ENCODE results near the gene DIAPH1. TPM values are rescaled to one million over a fixed set of nuclear protein-coding genes. Genes with fewer than 3 reads are reported as not detected.

DIAPH1 gene
- total and polyA plus RNA-seq, 4 donors, result 51.5 to 74.7 (median 70.9) TPM

GRCh38 chr5:141523991-141524390 is 94.8 kb downstream of the DIAPH1 start:
- DNase-seq (ENCODE audit: low spot score), result no peak
- peaks cover 4 to 36% (median 31%) of the 10 kb centered on the region in 4 donors for H3K4me1 ChIP-seq (ENCODE audit: control insufficient read depth in 4 of 4, insufficient read depth in 4 of 4, low read length in 3 of 4)
- no peaks in the 10 kb centered on the region for H3K27me3 ChIP-seq (ENCODE audit: control insufficient read depth in 4 of 4, insufficient read depth in 4 of 4, low read length in 3 of 4)
- peaks cover 4 to 51% (median 45%) of the 10 kb centered on the region in 4 donors for H3K36me3 ChIP-seq (ENCODE audit: control insufficient read depth in 4 of 4, insufficient read depth in 3 of 4, low read depth in 1 of 4, low read length in 3 of 4)
- no peak for TF ChIP-seq HNF4A (conservative IDR thresholded peaks at IDR 0.05)
- H3K9me3 ChIP-seq (ENCODE audit: control insufficient read depth in 4 of 4, low read length in 3 of 4), result no peaks in the 10 kb centered on the region
- no peak overlapping the region for H3K4me3 ChIP-seq (ENCODE audit: low read depth in 1 of 3, low read length in 3 of 3)
- no peak overlapping the region for H3K9ac ChIP-seq (ENCODE audit: low read depth in 1 of 2, low read length in 2 of 2)
- no peak overlapping the region for H3K27ac ChIP-seq (ENCODE audit: low read depth in 1 of 2, low read length in 2 of 2)
- WGBS, result 93% methylated on average over 8 of the region's 8 CpGs

- H3K36me3 ChIP-seq (ENCODE audit: control insufficient read depth in 4 of 4, insufficient read depth in 3 of 4, low read depth in 1 of 4, low read length in 3 of 4), result peaks cover 9 to 56% (median 53%) of the 10 kb centered on the region in 4 donors
- H3K27me3 ChIP-seq (ENCODE audit: control insufficient read depth in 4 of 4, insufficient read depth in 4 of 4, low read length in 3 of 4), result no peaks in the 10 kb centered on the region
- peaks cover 4 to 26% (median 21%) of the 10 kb centered on the region in 4 donors for H3K4me1 ChIP-seq (ENCODE audit: control insufficient read depth in 4 of 4, insufficient read depth in 4 of 4, low read length in 3 of 4)
- 54% methylated on average over 2 of the region's 2 CpGs for WGBS
- DNase-seq (ENCODE audit: low spot score), result no peak
- H3K9me3 ChIP-seq (ENCODE audit: control insufficient read depth in 4 of 4, low read length in 3 of 4), result no peaks in the 10 kb centered on the region
- H3K4me3 ChIP-seq (ENCODE audit: low read depth in 1 of 3, low read length in 3 of 3), result no peak overlapping the region
- H3K27ac ChIP-seq (ENCODE audit: low read depth in 1 of 2, low read length in 2 of 2), result no peak overlapping the region
- TF ChIP-seq SP1 (IDR thresholded peaks at IDR 0.05), result no peak
- TF ChIP-seq JUND (IDR thresholded peaks at IDR 0.05), result no peak
- no peak for TF ChIP-seq NR2F2 (IDR thresholded peaks at IDR 0.05)
- TF ChIP-seq FOXA2 (IDR thresholded peaks at IDR 0.05), result no peak
- no peak for TF ChIP-seq ZBTB33 (IDR thresholded peaks at IDR 0.05)
- TF ChIP-seq RXRA (IDR thresholded peaks at IDR 0.05), result no peak
- no peak for TF ChIP-seq GABPA (IDR thresholded peaks at IDR 0.05 in 1 of 2, conservative IDR thresholded peaks at IDR 0.05 in 1 of 2)
- TF ChIP-seq EGR1 (IDR thresholded peaks at IDR 0.05; ENCODE audit: low read depth in 2 of 2), result no peak
- TF ChIP-seq HNF4A (conservative IDR thresholded peaks at IDR 0.05), result no peak
- no peak for TF ChIP-seq CTCF (IDR thresholded peaks at IDR 0.05; ENCODE audit: low read depth, low read length, missing input control)
- TF ChIP-seq, protein P1, sequence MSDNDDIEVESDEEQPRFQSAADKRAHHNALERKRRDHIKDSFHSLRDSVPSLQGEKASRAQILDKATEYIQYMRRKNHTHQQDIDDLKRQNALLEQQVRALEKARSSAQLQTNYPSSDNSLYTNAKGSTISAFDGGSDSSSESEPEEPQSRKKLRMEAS (IDR thresholded peaks at IDR 0.05), result no peak
- no peak for TF ChIP-seq HNF4G (IDR thresholded peaks at IDR 0.05)
- TF ChIP-seq YY1 (IDR thresholded peaks at IDR 0.05), result no peak
- TF ChIP-seq, protein P2, sequence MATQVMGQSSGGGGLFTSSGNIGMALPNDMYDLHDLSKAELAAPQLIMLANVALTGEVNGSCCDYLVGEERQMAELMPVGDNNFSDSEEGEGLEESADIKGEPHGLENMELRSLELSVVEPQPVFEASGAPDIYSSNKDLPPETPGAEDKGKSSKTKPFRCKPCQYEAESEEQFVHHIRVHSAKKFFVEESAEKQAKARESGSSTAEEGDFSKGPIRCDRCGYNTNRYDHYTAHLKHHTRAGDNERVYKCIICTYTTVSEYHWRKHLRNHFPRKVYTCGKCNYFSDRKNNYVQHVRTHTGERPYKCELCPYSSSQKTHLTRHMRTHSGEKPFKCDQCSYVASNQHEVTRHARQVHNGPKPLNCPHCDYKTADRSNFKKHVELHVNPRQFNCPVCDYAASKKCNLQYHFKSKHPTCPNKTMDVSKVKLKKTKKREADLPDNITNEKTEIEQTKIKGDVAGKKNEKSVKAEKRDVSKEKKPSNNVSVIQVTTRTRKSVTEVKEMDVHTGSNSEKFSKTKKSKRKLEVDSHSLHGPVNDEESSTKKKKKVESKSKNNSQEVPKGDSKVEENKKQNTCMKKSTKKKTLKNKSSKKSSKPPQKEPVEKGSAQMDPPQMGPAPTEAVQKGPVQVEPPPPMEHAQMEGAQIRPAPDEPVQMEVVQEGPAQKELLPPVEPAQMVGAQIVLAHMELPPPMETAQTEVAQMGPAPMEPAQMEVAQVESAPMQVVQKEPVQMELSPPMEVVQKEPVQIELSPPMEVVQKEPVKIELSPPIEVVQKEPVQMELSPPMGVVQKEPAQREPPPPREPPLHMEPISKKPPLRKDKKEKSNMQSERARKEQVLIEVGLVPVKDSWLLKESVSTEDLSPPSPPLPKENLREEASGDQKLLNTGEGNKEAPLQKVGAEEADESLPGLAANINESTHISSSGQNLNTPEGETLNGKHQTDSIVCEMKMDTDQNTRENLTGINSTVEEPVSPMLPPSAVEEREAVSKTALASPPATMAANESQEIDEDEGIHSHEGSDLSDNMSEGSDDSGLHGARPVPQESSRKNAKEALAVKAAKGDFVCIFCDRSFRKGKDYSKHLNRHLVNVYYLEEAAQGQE (IDR thresholded peaks at IDR 0.05), result no peak
- TF ChIP-seq, protein P3, sequence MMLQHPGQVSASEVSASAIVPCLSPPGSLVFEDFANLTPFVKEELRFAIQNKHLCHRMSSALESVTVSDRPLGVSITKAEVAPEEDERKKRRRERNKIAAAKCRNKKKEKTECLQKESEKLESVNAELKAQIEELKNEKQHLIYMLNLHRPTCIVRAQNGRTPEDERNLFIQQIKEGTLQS (IDR thresholded peaks at IDR 0.05), result no peak
- no peak for TF ChIP-seq FOXA1 (IDR thresholded peaks at IDR 0.05)
- no peak overlapping the region for H3K9ac ChIP-seq (ENCODE audit: low read depth in 1 of 2, low read length in 2 of 2)
These were observed 96.5 kb downstream of the DIAPH1 start for GRCh38 chr5:141522301-141522700.

All from liver (tissue), 9 donors.